ENCODE results near the gene RHOBTB1.

DNA sequence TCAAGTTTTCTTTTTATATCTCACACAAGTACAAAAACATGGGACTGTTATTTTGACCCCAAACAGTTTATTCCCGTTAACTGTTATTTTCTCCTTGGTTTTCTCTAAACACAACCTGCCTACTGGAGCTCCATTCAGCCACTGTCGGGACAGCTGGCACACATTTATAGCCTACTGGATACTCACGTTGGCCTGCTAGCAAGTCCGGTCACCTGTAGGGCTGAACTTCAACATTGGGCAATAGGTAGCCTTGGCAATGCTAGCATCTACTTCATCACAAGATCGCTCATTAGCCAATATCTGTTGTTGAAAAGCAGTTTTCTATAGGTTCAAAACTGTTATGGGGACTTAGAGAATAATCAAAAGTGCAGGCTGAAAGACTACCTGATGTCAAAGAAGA, 32.3 kb downstream of the RHOBTB1 start:
- TF ChIP-seq, protein P1, sequence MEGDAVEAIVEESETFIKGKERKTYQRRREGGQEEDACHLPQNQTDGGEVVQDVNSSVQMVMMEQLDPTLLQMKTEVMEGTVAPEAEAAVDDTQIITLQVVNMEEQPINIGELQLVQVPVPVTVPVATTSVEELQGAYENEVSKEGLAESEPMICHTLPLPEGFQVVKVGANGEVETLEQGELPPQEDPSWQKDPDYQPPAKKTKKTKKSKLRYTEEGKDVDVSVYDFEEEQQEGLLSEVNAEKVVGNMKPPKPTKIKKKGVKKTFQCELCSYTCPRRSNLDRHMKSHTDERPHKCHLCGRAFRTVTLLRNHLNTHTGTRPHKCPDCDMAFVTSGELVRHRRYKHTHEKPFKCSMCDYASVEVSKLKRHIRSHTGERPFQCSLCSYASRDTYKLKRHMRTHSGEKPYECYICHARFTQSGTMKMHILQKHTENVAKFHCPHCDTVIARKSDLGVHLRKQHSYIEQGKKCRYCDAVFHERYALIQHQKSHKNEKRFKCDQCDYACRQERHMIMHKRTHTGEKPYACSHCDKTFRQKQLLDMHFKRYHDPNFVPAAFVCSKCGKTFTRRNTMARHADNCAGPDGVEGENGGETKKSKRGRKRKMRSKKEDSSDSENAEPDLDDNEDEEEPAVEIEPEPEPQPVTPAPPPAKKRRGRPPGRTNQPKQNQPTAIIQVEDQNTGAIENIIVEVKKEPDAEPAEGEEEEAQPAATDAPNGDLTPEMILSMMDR (IDR thresholded peaks at IDR 0.05; ENCODE audit: low read depth, low read length) = no peak
- TF ChIP-seq POLR2A (IDR thresholded peaks at IDR 0.05; ENCODE audit: extremely low read depth, insufficient read length) = no peak
- TF ChIP-seq, protein P2, sequence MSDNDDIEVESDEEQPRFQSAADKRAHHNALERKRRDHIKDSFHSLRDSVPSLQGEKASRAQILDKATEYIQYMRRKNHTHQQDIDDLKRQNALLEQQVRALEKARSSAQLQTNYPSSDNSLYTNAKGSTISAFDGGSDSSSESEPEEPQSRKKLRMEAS (IDR thresholded peaks at IDR 0.05; ENCODE audit: low read depth, low read length) = no peak
- TF ChIP-seq MYC (IDR thresholded peaks at IDR 0.05; ENCODE audit: low read depth, low read length) = no peak
